Measurements from ENCODE around the gene SDK2. TPM values are rescaled to one million over a fixed set of nuclear protein-coding genes. Genes with fewer than 3 reads are reported as not detected.

SDK2 gene
- total and polyA plus RNA-seq, 9 of the 15 experiments (the other 6 are each of a cell fraction or from before 2014, with no cell fraction given) = 0.04 TPM; not detected in 8

GRCh38 chr17:73437826-73438225, 206.4 kb downstream of the SDK2 start:
- H3K27me3 ChIP-seq (ENCODE audit: control insufficient read depth in 2 of 2, insufficient read depth in 2 of 2, low read length in 2 of 2) = peaks cover 10 to 54% of the 10 kb centered on the region in 2 experiments; a peak in 4 of 5 replicates
- H3K36me3 ChIP-seq (ENCODE audit: control insufficient read depth, insufficient read depth, low read length) = no peaks in the 10 kb centered on the region
- POLR2A ChIA-PET = interaction anchor here (0.7 kb wide), 1 partner anchor 11 kb away, joined by 3 read pairs; no protein-coding TSS in a partner anchor
- no peaks in the 10 kb centered on the region for H3K9me1 ChIP-seq (ENCODE audit: control insufficient read depth, insufficient read depth, low read length)
- H3K4me1 ChIP-seq (replicated peaks in 1 of 2; ENCODE audit: control insufficient read depth in 2 of 2, insufficient read depth in 2 of 2, low read length in 2 of 2) = no peaks in the 10 kb centered on the region
- CTCF ChIA-PET (ENCODE audit: low intra/inter-chr PET ratio) = no interaction called here
- H3K9me3 ChIP-seq (replicated peaks; ENCODE audit: control insufficient read depth, insufficient read depth, low read depth, low read length) = no peaks in the 10 kb centered on the region
- no peak overlapping the region for H2AFZ ChIP-seq (ENCODE audit: low read depth, low read length)
- no peaks in the 10 kb centered on the region for H3K79me2 ChIP-seq (ENCODE audit: control insufficient read depth, insufficient read depth, low read length)
- FAIRE-seq (no peak), DNase-seq (ENCODE audit: extremely low read depth in 1 of 4, low spot score in 3 of 4) (no peak), ATAC-seq (no peak; the same call in 2 of the 3 replicates)
- intact Hi-C loops (cut with micrococcal nuclease) = no loop called here
- WGBS (ENCODE audit: insufficient coverage, low coverage, missing lambda C conversion rate) = 0% methylated on average over 14 of the region's 16 CpGs
- BruUV-seq (replicated peaks) = no TSS peak
- no peak overlapping the region for H3K27ac ChIP-seq (ENCODE audit: extremely low read depth, low read depth, low read length)
- 0 out of 2 replicates have a peak, but pooled peaks cover 7% of the 10 kb centered on the region for H4K20me1 ChIP-seq (replicated peaks; ENCODE audit: control insufficient read depth, insufficient read depth, low read length)
- no peak overlapping the region for H3K4me3 ChIP-seq
- in situ Hi-C loops (cut with MboI) = loop anchor here (10.0 kb wide), 2 partner anchors 267 to 737 kb away; no protein-coding TSS in a partner anchor
- H3K4me2 ChIP-seq (ENCODE audit: insufficient read depth, low read length) = no peak overlapping the region
- no peak overlapping the region for H3K9ac ChIP-seq (ENCODE audit: insufficient read depth in 1 of 2, low read depth in 2 of 2, low read length in 2 of 2)
- TF ChIP-seq SFPQ (IDR thresholded peaks at IDR 0.05; ENCODE audit: low read depth, low read length) (no peak), MXI1 (IDR thresholded peaks at IDR 0.05; ENCODE audit: low read depth, low read length) (no peak), ZNF384 (IDR thresholded peaks at IDR 0.05; ENCODE audit: low read depth, low read length) (no peak), SMARCA5 (IDR thresholded peaks at IDR 0.05) (no peak), TFAM (CRISPR knock-in tag; conservative IDR thresholded peaks at IDR 0.05) (no peak), RFX1 (IDR thresholded peaks at IDR 0.05) (no peak), CSDE1 (IDR thresholded peaks at IDR 0.05) (no peak), HES1 (IDR thresholded peaks at IDR 0.05; ENCODE audit: low read depth) (no peak), ZNF217 (CRISPR knock-in tag; IDR thresholded peaks at IDR 0.05) (no peak), GMEB1 (CRISPR knock-in tag; IDR thresholded peaks at IDR 0.05) (no peak), EWSR1 (IDR thresholded peaks at IDR 0.05; ENCODE audit: borderline replicate concordance, low read depth, partially characterized antibody) (no peak)
- TF ChIP-seq, protein P1, sequence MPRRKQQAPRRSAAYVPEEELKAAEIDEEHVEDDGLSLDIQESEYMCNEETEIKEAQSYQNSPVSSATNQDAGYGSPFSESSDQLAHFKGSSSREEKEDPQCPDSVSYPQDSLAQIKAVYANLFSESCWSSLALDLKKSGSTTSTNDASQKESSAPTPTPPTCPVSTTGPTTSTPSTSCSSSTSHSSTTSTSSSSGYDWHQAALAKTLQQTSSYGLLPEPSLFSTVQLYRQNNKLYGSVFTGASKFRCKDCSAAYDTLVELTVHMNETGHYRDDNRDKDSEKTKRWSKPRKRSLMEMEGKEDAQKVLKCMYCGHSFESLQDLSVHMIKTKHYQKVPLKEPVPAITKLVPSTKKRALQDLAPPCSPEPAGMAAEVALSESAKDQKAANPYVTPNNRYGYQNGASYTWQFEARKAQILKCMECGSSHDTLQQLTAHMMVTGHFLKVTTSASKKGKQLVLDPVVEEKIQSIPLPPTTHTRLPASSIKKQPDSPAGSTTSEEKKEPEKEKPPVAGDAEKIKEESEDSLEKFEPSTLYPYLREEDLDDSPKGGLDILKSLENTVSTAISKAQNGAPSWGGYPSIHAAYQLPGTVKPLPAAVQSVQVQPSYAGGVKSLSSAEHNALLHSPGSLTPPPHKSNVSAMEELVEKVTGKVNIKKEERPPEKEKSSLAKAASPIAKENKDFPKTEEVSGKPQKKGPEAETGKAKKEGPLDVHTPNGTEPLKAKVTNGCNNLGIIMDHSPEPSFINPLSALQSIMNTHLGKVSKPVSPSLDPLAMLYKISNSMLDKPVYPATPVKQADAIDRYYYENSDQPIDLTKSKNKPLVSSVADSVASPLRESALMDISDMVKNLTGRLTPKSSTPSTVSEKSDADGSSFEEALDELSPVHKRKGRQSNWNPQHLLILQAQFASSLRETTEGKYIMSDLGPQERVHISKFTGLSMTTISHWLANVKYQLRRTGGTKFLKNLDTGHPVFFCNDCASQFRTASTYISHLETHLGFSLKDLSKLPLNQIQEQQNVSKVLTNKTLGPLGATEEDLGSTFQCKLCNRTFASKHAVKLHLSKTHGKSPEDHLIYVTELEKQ (CRISPR knock-in tag; IDR thresholded peaks at IDR 0.05) = no peak
- TF ChIP-seq, protein P2, sequence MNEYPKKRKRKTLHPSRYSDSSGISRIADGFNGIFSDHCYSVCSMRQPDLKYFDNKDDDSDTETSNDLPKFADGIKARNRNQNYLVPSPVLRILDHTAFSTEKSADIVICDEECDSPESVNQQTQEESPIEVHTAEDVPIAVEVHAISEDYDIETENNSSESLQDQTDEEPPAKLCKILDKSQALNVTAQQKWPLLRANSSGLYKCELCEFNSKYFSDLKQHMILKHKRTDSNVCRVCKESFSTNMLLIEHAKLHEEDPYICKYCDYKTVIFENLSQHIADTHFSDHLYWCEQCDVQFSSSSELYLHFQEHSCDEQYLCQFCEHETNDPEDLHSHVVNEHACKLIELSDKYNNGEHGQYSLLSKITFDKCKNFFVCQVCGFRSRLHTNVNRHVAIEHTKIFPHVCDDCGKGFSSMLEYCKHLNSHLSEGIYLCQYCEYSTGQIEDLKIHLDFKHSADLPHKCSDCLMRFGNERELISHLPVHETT (CRISPR knock-in tag; conservative IDR thresholded peaks at IDR 0.05 in 1 of 2, IDR thresholded peaks at IDR 0.05 in 1 of 2) = no peak

All from K562 (cell line).